GM20000 (cell line): ENCODE results near the gene MYO16.

Experiments used
- DNase-seq: peaks from one replicate; pipeline ENCODE4 v3.0.0; 2012; ENCODE audit warnings: low spot score
- CTCF ChIP-seq: IDR thresholded peaks from 2 replicates; pipeline ENCODE4 v1.5.1; 2012; ENCODE audit warnings: mild to moderate bottlenecking, control low read depth; ENCODE audit errors: extremely low read depth, missing control alignments

The MYO16 gene

GRCh38 chr13:108919036-108919907, 289.9 kb downstream of the MYO16 start:
- TF ChIP-seq CTCF: no peak
- DNase-seq: no peak

DNA sequence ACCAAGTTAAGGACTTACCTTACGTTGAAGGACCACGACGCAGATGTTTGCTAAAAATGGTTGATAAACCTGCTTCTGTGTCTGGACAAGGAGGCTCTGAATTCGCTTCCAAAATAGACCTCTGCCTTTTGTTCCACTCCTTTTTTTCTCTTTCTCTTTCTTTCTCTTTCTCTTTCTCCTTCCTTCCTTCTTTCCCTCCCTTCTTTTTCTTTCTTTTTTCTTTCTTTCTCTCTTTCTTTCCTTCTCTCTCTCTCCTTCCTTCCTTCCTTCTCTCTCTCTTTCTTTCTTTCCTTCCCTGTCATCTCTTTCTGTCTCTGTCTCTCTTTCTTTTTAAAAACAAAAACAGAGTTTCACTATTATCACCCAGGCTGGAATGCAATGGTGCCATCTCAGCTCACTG, 290.7 kb downstream of the MYO16 start:
- no peak for TF ChIP-seq CTCF
- DNase-seq: no peak

- TF ChIP-seq CTCF: no peak
- no peak for DNase-seq
Measured at GRCh38 chr13:108921238-108921637, 291.8 kb downstream of the MYO16 start.

GRCh38 chr13:108922108-108922507, 292.7 kb downstream of the MYO16 start:
- no peak for DNase-seq
- no peak for TF ChIP-seq CTCF

DNA sequence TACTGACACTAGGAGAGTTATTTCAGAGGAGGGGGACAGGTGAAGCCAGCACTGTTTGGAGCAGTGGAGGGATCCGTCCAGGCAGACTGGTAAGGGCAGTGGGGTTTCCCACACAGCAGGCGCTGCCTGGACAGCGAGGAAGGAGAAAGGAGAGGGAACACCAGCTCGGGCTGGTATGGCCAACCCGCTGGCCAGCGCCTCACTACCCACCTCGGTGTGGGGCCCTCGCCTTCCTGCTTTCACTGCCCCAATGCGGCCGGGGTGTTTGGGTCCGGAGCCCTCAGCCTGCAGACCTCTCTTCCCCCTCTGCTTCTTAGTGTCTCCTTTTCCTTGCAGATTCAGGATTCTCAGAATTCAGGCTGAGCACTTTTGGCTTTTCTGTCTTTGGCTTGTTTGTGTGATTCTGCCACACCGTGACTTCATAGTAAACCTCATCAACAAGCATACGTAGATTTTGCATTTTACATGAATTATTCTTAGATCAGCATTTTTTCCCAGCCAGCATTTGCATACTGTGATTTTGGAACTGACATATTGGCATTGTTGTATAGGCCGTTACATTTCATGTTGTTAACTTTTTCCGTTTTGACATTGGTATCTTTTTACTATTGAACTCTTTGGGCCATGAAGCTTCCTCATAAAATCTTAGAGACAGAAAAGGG, 294.1 kb downstream of the MYO16 start:
- TF ChIP-seq CTCF: no peak
- DNase-seq: no peak

DNA sequence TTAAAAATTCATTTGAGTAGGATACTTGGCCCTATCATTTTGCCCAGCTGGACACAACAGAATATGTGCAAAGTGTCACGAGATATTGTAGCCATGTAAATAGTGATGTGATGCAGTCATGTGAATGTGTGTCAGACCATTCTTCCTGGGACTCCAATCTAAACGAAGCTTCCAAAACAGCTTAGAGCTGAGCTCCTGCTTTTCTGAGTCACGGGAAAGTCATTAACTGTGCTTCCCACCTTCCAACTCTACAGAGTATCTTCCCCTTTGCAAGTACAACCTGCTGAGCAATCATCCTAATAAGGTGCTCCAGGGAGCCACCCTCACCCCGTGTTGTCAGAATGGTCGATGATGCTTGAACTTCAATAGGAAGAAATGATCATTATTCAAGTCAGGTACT, 294.7 kb downstream of the MYO16 start:
- TF ChIP-seq CTCF: no peak
- no peak for DNase-seq

- no peak for TF ChIP-seq CTCF
- DNase-seq: no peak
Measured at GRCh38 chr13:108924541-108924940, 295.1 kb downstream of the MYO16 start.
